Activated CD4-positive, alpha-beta memory T cell treated with anti-CD3 and anti-CD28 coated beads, Interleukin-2, amount 10 ng/mL, durations not matched to agents 7 days and 5 days (primary cell): ENCODE measurements around the gene PBX1. TPM values are rescaled to one million over a fixed set of nuclear protein-coding genes. Genes with fewer than 3 reads are reported as not detected.
"Not testable (repeated sequence)": the region's sequence is repeated elsewhere in the genome, so short reads cannot be mapped to it uniquely, and the experiment has no call there.

Experiments
- CTCF ChIA-PET: fragments of 350-600 bp; sonication (Branson Sonifier 250); formaldehyde crosslinking; loops from one replicate; lab custom pipeline; 2021; ENCODE audit warnings: antibody characterized with exemption, inconsistent platforms; lab: Charles Lee
- POLR2A ChIA-PET: fragments of 350-600 bp; sonication (Branson Sonifier 250); formaldehyde crosslinking; loops from one replicate; lab custom pipeline; 2021; ENCODE audit warnings: antibody characterized with exemption; lab: Charles Lee
- DNase-seq: peaks from one replicate; pipeline ENCODE4 v3.0.0-alpha.2; 2020
- H3K27ac Mint-ChIP-seq: one replicate; pipeline ENCODE4 v1.8.0; 2021; ENCODE audit warnings: mild to moderate bottlenecking, mixed read lengths
- H3K27me3 Mint-ChIP-seq: one replicate; pipeline ENCODE4 v1.8.0; 2021; ENCODE audit warnings: mixed read lengths
- H3K36me3 Mint-ChIP-seq: one replicate; pipeline ENCODE4 v1.8.0; 2021; ENCODE audit warnings: low read depth, mixed read lengths
- H3K4me1 Mint-ChIP-seq: one replicate; pipeline ENCODE4 v1.8.0; 2021; ENCODE audit warnings: mixed read lengths
- H3K4me3 Mint-ChIP-seq: one replicate; pipeline ENCODE4 v1.8.0; 2021; ENCODE audit warnings: mild to moderate bottlenecking, mixed read lengths
- H3K9me3 Mint-ChIP-seq: one replicate; pipeline ENCODE4 v1.8.0; 2021; ENCODE audit warnings: mixed read lengths
- total RNA-seq, 2 experiments: library from RNA; stranded (reverse); gene quantifications; one replicate each; pipeline ENCODE4 v1.2.3, GENCODE V29; 2021

PBX1 gene
- total RNA-seq, 2 experiments from 2014 or later: 0.18 to 0.23 TPM

DNA sequence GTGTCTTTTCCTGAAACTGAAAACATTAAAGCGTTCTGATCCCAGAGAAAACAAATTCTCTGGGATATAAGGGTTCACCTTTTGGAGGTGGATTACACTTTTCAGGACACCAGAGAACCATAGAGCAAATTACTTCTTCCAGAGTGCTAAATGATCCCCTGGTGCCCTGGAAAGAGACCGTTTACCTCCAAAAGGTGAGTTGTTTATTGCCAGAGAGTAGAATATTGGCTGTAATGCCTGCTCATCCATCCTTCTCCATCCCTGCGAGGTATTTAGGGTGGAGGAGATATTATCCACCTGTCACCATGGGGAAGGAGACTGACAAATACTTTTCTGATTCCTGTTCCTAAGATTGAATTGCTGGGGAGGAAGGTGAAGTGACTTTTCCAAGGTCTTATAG lies 30.4 kb downstream of the PBX1 start:
- no peaks in the 10 kb centered on the region for H3K4me1 Mint-ChIP-seq
- H3K27ac Mint-ChIP-seq: no peak overlapping the region
- no peak overlapping the region for H3K4me3 Mint-ChIP-seq
- no peak for DNase-seq
- H3K9me3 Mint-ChIP-seq: no peaks in the 10 kb centered on the region
- ChIA-PET CTCF (no interaction called here), POLR2A (no interaction called here)
- H3K27me3 Mint-ChIP-seq: no peaks in the 10 kb centered on the region
- H3K36me3 Mint-ChIP-seq: no peaks in the 10 kb centered on the region

DNA sequence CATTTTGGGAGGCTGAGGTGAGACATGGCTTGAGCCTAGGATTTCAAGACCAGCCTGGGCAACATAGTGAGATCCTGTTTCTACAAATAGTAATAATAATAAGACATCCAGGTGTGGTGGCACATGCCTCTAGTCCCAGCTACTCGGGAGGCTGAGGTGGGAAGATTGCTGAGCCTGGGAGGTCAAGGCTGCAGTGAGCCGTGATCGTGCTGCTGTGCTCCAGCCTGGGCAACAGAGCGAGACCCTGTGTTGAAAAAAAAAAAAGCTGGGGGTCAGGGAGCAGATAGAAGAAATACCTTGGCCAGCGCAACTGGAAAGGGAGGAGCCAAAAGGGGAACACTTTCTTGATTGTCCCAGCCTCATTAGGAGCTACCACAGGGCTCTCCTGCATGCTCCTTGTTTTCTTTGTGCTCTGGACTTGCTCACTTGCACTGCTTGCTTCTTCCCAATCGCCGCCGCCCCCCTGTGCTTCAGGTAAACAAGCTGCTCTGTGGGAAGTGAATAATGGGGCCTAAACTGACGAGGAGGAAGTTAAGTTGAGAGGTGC lies 31.1 kb downstream of the PBX1 start:
- no peak overlapping the region for H3K4me3 Mint-ChIP-seq
- H3K27me3 Mint-ChIP-seq: no peaks in the 10 kb centered on the region
- CTCF ChIA-PET: no interaction called here
- no peaks in the 10 kb centered on the region for H3K9me3 Mint-ChIP-seq
- no peaks in the 10 kb centered on the region for H3K36me3 Mint-ChIP-seq
- no peaks in the 10 kb centered on the region for H3K4me1 Mint-ChIP-seq
- no peak overlapping the region for H3K27ac Mint-ChIP-seq
- POLR2A ChIA-PET: no interaction called here
- DNase-seq: no peak

DNA sequence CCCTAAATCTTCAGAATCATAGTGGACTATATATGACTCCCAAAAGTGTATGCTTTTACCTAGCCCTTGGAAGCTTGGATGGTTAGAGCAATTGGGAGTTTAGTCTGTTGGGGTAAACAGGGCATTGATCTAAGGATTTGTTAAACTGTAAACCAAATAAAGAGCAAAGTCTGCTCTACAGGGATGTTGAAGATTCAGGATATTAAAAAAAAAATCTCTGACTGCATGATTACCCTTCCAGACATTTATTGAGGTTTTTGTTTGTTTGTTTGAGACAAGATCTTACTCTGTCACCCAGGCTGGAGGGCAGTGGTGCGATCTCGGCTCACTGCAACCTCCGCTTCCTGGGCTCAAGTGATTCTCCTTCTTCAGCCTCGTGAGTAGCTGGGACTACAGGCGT lies 31.6 kb downstream of the PBX1 start:
- no peak for DNase-seq
- H3K9me3 Mint-ChIP-seq: no peaks in the 10 kb centered on the region
- H3K36me3 Mint-ChIP-seq: no peaks in the 10 kb centered on the region
- ChIA-PET CTCF (no interaction called here), POLR2A (no interaction called here)
- no peaks in the 10 kb centered on the region for H3K4me1 Mint-ChIP-seq
- H3K27me3 Mint-ChIP-seq: no peaks in the 10 kb centered on the region
- H3K27ac Mint-ChIP-seq: no peak overlapping the region
- no peak overlapping the region for H3K4me3 Mint-ChIP-seq

DNA sequence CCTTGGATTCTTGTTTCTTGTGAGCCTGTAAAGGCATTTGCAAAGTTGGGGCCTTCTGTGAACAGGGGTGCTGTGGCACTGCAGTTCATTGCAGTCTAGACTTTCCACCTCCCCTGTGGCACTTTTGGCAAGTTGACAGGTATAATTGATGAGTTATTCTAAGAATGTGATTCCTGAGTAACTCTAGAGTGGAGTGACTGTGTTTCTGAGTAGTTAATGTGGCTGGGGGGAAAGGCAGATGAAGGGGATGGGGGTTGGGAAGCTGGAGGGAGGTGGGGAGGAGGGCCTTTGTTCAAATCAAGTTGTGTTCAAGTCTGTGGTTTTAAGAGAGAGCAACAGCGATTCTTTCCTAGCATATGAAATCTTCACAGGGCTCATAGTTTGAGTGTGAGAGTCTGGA lies 32.9 kb downstream of the PBX1 start:
- H3K36me3 Mint-ChIP-seq: no peaks in the 10 kb centered on the region
- no peaks in the 10 kb centered on the region for H3K4me1 Mint-ChIP-seq
- ChIA-PET POLR2A (no interaction called here), CTCF (no interaction called here)
- no peak overlapping the region for H3K4me3 Mint-ChIP-seq
- no peaks in the 10 kb centered on the region for H3K9me3 Mint-ChIP-seq
- H3K27ac Mint-ChIP-seq: no peak overlapping the region
- no peak for DNase-seq
- H3K27me3 Mint-ChIP-seq: no peaks in the 10 kb centered on the region

DNA sequence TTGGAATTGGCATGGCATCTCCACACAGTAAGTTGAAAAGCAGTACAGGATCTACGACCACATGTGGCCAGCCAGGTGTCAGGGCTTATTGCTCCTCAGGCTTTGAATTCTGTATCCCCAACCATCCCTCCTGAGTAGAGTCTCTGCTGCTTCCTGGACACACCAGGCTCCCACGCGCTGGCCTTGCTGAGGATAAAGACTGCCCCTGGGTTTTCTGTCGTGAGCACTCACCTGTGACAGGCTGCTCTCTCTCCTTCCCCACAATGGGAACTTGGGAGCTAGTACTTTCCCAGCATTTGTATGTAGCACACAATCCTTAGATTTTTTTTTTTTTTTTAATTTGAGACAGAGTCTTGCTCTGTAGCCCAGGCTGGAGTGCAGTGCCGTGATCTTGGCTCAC lies 33.6 kb downstream of the PBX1 start:
- H3K27ac Mint-ChIP-seq: no peak overlapping the region
- no peaks in the 10 kb centered on the region for H3K27me3 Mint-ChIP-seq
- no peaks in the 10 kb centered on the region for H3K9me3 Mint-ChIP-seq
- H3K4me3 Mint-ChIP-seq: no peak overlapping the region
- H3K4me1 Mint-ChIP-seq: no peaks in the 10 kb centered on the region
- ChIA-PET POLR2A (no interaction called here), CTCF (interaction anchor here (0.6 kb wide), 1 partner anchor 24 kb away, joined by 3 read pairs; no protein-coding TSS in a partner anchor)
- DNase-seq: no peak
- H3K36me3 Mint-ChIP-seq: no peaks in the 10 kb centered on the region

DNA sequence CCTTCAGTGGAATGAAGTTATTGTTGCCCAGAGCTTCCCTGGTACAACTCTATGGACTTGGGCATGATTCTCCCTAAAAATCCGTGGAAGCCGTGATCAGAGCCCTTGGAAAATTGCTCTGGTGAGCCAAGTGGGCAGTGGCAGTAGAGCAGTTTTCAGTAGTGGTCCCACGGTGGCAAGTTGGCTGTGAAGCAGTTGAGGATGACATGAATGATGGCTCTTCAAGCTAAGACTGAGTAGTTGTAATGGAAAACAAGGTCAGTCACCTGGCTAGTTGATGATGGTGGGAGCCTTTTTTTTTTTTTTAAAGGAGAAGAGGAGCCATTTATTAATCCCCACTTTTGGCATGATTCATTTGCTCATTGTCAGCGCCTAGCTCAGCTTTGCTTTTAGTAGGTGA lies 36.2 kb downstream of the PBX1 start:
- H3K27ac Mint-ChIP-seq: no peak overlapping the region
- DNase-seq: no peak
- ChIA-PET CTCF (no interaction called here), POLR2A (no interaction called here)
- no peak overlapping the region for H3K4me3 Mint-ChIP-seq
- no peaks in the 10 kb centered on the region for H3K36me3 Mint-ChIP-seq
- no peaks in the 10 kb centered on the region for H3K9me3 Mint-ChIP-seq
- no peaks in the 10 kb centered on the region for H3K4me1 Mint-ChIP-seq
- no peaks in the 10 kb centered on the region for H3K27me3 Mint-ChIP-seq

DNA sequence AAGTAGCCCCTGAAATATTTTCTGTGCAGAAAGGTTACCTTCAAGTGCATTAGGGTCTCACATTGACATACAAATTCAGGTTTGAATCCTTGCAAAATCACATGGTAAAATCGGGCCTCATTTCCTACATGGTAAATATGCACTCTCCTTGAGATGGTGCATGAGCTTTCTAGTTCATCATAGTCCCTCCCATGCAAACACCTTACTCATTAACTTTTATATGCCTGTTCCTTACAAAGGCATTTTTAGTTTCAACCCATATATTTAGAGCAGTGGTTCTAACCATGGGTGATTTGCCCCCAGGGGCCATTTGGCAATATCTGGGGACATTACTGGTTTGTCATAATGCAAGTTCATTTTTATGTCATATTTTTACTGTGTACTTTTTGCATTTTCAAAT lies 37.2 kb downstream of the PBX1 start:
- ChIA-PET POLR2A (no interaction called here), CTCF (interaction anchor here (0.7 kb wide), 1 partner anchor 21 kb away, joined by 3 read pairs; no protein-coding TSS in a partner anchor)
- H3K4me3 Mint-ChIP-seq: no peak overlapping the region
- H3K4me1 Mint-ChIP-seq: no peaks in the 10 kb centered on the region
- DNase-seq: no peak
- no peak overlapping the region for H3K27ac Mint-ChIP-seq
- no peaks in the 10 kb centered on the region for H3K9me3 Mint-ChIP-seq
- no peaks in the 10 kb centered on the region for H3K27me3 Mint-ChIP-seq
- no peaks in the 10 kb centered on the region for H3K36me3 Mint-ChIP-seq

DNA sequence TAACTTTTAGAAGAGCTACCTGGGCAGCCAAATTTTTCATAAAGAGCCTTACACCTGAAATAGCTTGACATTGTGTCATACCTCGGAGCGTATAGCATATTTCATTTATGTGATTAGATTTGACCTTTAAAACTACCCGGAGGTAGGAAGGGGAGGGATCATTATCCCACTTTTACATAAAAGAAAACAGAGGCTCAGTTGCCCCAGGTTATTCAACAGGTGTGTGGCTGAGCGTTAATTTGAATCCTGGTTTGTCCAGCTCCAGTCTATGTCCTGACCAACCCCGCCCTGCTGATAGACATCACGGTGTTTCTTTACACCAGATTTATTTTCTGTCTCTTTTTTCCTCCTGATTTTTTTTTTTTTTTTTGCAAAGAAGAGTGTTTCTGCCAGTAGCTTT lies 39.7 kb downstream of the PBX1 start:
- no peaks in the 10 kb centered on the region for H3K36me3 Mint-ChIP-seq
- no peaks in the 10 kb centered on the region for H3K9me3 Mint-ChIP-seq
- ChIA-PET POLR2A (no interaction called here), CTCF (no interaction called here)
- no peak for DNase-seq
- no peak overlapping the region for H3K27ac Mint-ChIP-seq
- H3K27me3 Mint-ChIP-seq: no peaks in the 10 kb centered on the region
- H3K4me3 Mint-ChIP-seq: no peak overlapping the region
- H3K4me1 Mint-ChIP-seq: no peaks in the 10 kb centered on the region

DNA sequence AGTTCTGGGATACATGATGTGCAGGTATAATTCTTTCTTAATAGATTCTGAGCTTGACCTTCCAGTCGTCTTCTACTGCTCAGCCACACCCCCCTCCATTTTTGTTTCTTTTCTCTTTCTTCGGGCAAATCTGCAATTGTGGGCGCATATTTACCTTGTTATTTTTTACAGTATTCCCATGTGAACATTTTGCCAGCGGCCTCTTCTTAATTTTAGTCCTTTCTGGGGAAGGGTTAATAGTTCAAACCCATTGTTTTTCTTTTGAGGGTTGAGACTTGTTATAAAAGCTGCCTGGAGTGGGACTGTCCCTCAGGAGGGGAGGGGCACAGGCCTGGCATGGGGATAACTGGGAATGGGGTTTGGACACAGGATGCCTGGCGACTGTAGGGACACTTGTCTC lies 40.3 kb downstream of the PBX1 start:
- no peak overlapping the region for H3K27ac Mint-ChIP-seq

DNA sequence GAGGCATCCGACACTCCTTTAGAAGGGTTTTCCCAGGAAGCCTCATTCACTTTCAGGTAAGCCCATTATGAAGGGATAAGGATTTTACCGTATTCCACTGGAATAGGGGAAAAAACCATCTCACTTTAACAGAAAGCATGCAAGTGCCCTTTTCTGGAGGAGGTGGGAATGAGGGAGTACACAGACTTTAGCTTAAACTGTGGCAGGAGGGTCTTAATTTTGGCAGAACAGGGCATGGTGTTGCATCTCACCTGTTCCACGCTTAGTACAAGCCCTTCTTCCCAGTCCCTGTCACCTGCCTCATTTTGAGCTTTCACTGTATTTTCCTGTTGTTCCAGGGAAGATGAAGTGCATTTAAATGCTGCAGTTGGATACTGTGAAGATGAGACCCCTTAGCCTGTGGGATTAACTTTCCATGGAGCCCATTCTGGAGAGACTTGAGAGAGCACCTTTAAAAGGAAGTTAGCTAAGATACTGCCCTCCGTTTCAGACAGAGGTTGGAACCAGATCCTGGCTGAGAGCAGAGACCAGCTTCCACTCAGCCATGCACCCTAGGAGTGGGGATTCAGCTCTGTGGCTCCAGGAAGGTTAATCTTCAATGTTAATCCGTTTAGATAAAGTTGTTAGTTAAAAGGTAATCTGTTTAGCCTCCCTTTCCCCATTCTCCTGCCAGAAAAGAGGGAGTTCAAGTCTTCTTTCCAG lies 42.6 kb downstream of the PBX1 start:
- CTCF ChIA-PET: no interaction called here
- POLR2A ChIA-PET: no interaction called here
- Mint-ChIP-seq H3K4me3 (no peak overlapping the region), H3K9me3 (no peaks in the 10 kb centered on the region), H3K36me3 (no peaks in the 10 kb centered on the region), H3K27me3 (no peaks in the 10 kb centered on the region), H3K27ac (no peak overlapping the region), H3K4me1 (no peaks in the 10 kb centered on the region)
- no peak for DNase-seq

More for the DNA sequence above, 40.3 kb downstream of the PBX1 start:
- Mint-ChIP-seq H3K4me3 (no peak overlapping the region), H3K4me1 (no peaks in the 10 kb centered on the region), H3K9me3 (no peaks in the 10 kb centered on the region), H3K36me3 (no peaks in the 10 kb centered on the region), H3K27me3 (no peaks in the 10 kb centered on the region)
- no peak for DNase-seq
- ChIA-PET POLR2A (no interaction called here), CTCF (no interaction called here)

DNA sequence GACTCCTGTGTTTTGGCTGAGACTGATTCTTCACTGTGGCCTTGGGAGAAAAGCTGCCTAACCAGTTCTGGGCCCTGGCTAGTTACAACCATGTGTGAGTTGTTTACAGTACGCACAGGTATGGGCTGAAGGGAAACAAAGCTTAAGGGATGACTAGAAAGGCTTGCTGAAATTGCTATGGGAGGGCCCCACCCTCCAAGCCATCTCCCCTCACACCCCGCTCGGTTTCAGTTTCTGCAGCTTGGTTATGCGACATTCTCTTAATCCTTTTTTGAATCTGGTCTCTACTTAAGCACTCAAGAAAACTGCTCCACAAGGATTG lies 43.1 kb downstream of the PBX1 start:
- ChIA-PET CTCF (no interaction called here), POLR2A (no interaction called here)
- Mint-ChIP-seq H3K9me3 (no peaks in the 10 kb centered on the region), H3K27ac (no peak overlapping the region), H3K36me3 (no peaks in the 10 kb centered on the region), H3K4me3 (no peak overlapping the region), H3K27me3 (no peaks in the 10 kb centered on the region), H3K4me1 (no peaks in the 10 kb centered on the region)
- no peak for DNase-seq

DNA sequence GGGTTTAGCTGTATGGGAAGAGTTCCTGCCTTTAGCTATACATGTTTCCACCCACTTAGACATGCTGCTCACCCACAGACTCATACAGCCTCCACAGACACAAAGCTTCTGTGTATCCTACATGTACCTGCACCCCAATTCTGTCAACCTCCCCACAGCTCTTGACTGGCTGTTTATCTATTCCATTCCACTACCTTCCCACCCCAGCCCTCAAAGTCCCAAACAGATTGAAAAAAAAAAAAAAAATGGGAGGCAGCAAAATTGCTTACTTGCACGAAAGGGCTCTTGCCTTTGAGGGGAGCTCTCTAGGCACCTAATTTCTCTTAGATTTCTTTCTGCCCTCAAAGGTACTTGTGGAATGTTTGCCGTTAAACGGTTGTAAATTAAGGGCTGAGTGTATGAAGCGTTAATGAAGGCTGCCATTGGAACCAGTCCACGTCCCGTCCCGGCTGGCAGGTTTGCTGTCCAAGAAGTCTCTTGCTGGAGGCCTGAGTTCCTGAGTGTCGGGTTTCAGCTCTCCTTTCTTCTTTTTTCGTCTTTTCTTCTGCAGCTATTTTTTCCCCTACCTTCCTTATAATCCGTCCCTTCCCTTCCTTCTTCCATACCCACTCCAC lies 43.6 kb downstream of the PBX1 start:
- CTCF ChIA-PET: no interaction called here
- Mint-ChIP-seq H3K4me3 (no peak overlapping the region), H3K36me3 (no peaks in the 10 kb centered on the region), H3K9me3 (no peaks in the 10 kb centered on the region), H3K4me1 (no peaks in the 10 kb centered on the region), H3K27me3 (no peaks in the 10 kb centered on the region), H3K27ac (no peak overlapping the region)
- DNase-seq: no peak
- POLR2A ChIA-PET: no interaction called here

DNA sequence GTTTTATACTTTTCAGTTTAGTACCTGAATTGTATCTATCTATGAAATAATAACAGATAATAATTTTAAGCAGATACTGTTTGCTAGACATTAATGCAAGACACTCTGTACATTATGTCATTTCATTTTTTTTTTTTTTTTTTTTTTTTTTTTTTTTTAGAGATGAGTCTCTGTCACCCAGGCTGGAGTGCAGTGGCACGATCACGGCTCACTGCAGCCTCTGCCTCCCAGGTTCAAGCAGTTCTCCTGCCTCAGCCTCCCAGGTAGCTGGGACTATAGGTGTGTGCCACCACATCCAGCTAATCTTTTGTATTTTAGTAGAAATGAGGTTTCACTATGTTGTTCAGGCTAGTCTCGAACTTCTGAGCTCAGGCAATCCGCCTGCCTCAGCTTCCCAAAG lies 44.8 kb downstream of the PBX1 start:
- H3K27ac Mint-ChIP-seq, H3K4me1 Mint-ChIP-seq, H3K36me3 Mint-ChIP-seq, H3K27me3 Mint-ChIP-seq, CTCF ChIA-PET, DNase-seq, H3K9me3 Mint-ChIP-seq, H3K4me3 Mint-ChIP-seq, POLR2A ChIA-PET: not testable (repeated sequence)

DNA sequence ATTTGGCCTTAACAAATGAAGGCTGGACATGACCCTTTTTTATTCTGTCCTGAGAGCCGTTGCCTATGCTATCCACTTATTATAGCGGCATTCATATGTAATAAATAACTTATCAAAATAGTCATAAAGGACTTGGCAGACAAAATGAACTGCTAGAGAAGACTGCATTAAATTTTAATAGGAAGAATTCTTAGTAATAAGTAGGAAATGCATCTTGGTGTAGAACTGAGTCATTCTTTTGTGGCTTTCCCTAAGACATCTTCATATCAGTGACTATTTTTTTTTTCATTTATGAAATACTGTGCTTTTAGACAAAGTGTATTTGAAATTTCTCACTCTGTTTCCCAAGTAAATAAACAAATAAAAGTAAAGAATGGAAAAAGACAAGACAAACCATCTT lies 45.6 kb downstream of the PBX1 start:
- H3K27ac Mint-ChIP-seq: no peak overlapping the region
- no peaks in the 10 kb centered on the region for H3K9me3 Mint-ChIP-seq
- ChIA-PET POLR2A (no interaction called here), CTCF (no interaction called here)
- no peak for DNase-seq
- H3K27me3 Mint-ChIP-seq: no peaks in the 10 kb centered on the region
- no peaks in the 10 kb centered on the region for H3K36me3 Mint-ChIP-seq
- H3K4me3 Mint-ChIP-seq: no peak overlapping the region
- no peaks in the 10 kb centered on the region for H3K4me1 Mint-ChIP-seq
